ENCODE data around the gene TMEM217.

DNA sequence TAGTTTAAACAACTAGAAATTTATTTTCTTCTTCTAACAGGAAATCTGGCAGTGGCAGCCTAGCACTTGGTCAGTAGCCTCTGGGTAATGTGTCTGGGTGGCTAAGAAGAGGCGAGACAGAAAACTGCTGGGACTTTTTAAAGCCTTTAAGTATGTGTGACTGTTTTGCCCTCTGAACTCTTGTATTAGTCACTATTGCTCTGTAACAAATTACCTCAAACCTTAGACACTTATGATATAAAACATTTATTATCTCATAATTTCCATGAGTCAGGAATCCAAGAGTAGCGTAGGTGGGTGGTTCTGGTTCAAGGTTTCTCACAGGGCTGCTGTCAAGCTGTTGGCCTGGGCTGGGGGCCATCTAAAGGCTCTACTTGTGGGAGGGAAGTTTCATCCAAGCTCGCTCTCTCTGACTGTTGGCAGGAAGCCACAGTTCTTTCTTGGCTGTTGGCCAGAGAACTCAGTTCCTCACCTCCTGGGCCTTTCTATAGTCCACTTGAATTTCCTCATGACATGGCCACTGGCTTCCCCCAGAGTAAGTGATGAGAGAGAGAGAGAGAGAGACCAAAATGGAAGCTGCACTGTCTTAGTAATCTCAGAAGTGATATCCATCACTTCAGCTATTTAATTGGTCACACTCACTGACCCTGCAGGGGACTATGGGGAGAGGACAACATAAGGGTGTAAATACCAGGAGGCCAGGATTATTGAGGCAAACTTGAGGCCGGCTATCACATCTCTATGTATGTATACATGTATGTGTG lies 17.8 kb downstream of the TMEM217 start:
- no peak for TF ChIP-seq POLR2AphosphoS5 (IDR thresholded peaks at IDR 0.05; ENCODE audit: low read depth, low read length)
- no peak for TF ChIP-seq POLR2A (IDR thresholded peaks at IDR 0.05; ENCODE audit: low read depth, low read length)
- TF ChIP-seq TAF1 (IDR thresholded peaks at IDR 0.05; ENCODE audit: low read depth, low read length): no peak
- no peak for TF ChIP-seq POU2F2 (IDR thresholded peaks at IDR 0.05; ENCODE audit: low read depth, low read length)

All from GM12891 (cell line).